ENCODE results near the gene TRIO.
A peak's percentile ranks its signal among the peaks of the same experiment; 100 is the strongest.

The TRIO gene

GRCh38 chr5:14172149-14172795 is 29.1 kb downstream of the TRIO start:
- H4K20me1 ChIP-seq (ENCODE audit: insufficient read depth, low read length) = no peaks in the 10 kb centered on the region
- H3K36me3 ChIP-seq (ENCODE audit: insufficient read depth, low read length) = no peaks in the 10 kb centered on the region
- no peaks in the 10 kb centered on the region for H3K9me3 ChIP-seq (ENCODE audit: insufficient read depth, low read length, severe bottlenecking)
- H3K27me3 ChIP-seq (ENCODE audit: insufficient read depth, low read length, poor library complexity) = peaks cover 3% of the 10 kb centered on the region
- H3K4me1 ChIP-seq (ENCODE audit: insufficient read depth, low read length) = no peaks in the 10 kb centered on the region
- no peak overlapping the region for H3K9ac ChIP-seq (ENCODE audit: low read depth, low read length)
- no peaks in the 10 kb centered on the region for H3K79me2 ChIP-seq (ENCODE audit: insufficient read depth, low read length)
- no peak overlapping the region for H3K4me2 ChIP-seq (ENCODE audit: insufficient read depth, low read length)
- no peak overlapping the region for H2AFZ ChIP-seq (ENCODE audit: low read depth, low read length)
- ATAC-seq (ENCODE audit: insufficient read depth, low read depth) (no peak), DNase-seq (no peak)
- no peak for TF ChIP-seq EZH2 (IDR thresholded peaks at IDR 0.05; ENCODE audit: borderline replicate concordance, low read depth, low read length, severe bottlenecking)
- no peak overlapping the region for H3K4me3 ChIP-seq (ENCODE audit: low read depth in 1 of 2, low read length in 2 of 2)
- no peak overlapping the region for H3K27ac ChIP-seq (ENCODE audit: low read length)

DNA sequence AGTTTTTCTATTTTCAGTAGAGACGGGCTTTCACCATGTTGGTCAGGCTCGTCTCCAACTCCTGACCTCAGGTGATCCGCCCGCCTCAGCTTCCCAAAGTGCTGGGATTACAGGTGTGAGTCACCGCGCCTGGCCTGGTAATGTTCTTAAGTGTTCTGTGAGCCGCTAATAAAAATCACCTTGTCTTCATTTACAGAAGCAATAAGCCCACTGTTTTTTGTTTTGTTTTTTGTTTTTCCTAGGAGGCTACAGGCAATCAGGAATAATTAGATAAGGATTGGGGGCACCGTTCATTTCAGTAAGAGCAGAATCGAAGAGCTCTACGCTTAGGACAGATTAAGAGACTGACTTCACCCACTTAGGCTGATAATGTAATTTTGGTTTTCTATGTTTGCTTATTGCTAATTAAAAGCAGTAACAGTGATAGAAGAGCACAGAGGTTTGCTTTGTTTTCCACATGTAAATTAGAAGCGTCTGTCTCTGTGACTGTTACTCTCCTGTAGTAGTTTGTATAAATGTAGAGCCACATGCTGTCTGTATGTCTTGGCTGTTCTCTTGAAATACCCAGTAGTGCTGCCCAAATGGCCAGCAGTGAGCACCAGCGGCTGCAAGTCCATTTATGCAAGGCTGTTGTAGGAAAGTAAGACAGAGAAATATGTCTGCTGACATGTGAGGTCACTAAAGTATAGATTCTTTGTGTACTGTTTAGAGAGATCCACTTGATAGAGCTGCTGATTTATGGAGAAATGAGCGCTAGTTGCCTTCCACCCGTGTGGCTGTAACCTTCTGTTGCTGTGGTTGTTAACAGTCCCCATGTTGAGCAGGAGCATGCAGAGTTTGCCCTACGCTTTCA is 30.5 kb downstream of the TRIO start:
- Histone ChIP-seq H3K27me3 (ENCODE audit: insufficient read depth, low read length, poor library complexity) (peaks cover 3% of the 10 kb centered on the region), H4K20me1 (ENCODE audit: insufficient read depth, low read length) (no peaks in the 10 kb centered on the region)

GRCh38 chr5:14174230-14174636 is 31.1 kb downstream of the TRIO start:
- Histone ChIP-seq H4K20me1 (ENCODE audit: insufficient read depth, low read length) (no peaks in the 10 kb centered on the region), H3K4me3 (ENCODE audit: low read depth in 1 of 2, low read length in 2 of 2) (no peak overlapping the region), H3K9me3 (ENCODE audit: insufficient read depth, low read length, severe bottlenecking) (no peaks in the 10 kb centered on the region), H2AFZ (ENCODE audit: low read depth, low read length) (no peak overlapping the region), H3K9ac (ENCODE audit: low read depth, low read length) (no peak overlapping the region), H3K27ac (ENCODE audit: low read length) (no peak overlapping the region), H3K79me2 (ENCODE audit: insufficient read depth, low read length) (no peaks in the 10 kb centered on the region), H3K36me3 (ENCODE audit: insufficient read depth, low read length) (no peaks in the 10 kb centered on the region), H3K4me1 (ENCODE audit: insufficient read depth, low read length) (no peaks in the 10 kb centered on the region), H3K27me3 (ENCODE audit: insufficient read depth, low read length, poor library complexity) (peaks cover 3% of the 10 kb centered on the region), H3K4me2 (ENCODE audit: insufficient read depth, low read length) (0 out of 2 replicates have a peak overlapping the region, but pooled peaks have one; percentile 26)
- no peak for DNase-seq
- ATAC-seq (ENCODE audit: insufficient read depth, low read depth) = no peak
- TF ChIP-seq EZH2 (IDR thresholded peaks at IDR 0.05; ENCODE audit: borderline replicate concordance, low read depth, low read length, severe bottlenecking) = no peak
- TF ChIP-seq, protein P1, sequence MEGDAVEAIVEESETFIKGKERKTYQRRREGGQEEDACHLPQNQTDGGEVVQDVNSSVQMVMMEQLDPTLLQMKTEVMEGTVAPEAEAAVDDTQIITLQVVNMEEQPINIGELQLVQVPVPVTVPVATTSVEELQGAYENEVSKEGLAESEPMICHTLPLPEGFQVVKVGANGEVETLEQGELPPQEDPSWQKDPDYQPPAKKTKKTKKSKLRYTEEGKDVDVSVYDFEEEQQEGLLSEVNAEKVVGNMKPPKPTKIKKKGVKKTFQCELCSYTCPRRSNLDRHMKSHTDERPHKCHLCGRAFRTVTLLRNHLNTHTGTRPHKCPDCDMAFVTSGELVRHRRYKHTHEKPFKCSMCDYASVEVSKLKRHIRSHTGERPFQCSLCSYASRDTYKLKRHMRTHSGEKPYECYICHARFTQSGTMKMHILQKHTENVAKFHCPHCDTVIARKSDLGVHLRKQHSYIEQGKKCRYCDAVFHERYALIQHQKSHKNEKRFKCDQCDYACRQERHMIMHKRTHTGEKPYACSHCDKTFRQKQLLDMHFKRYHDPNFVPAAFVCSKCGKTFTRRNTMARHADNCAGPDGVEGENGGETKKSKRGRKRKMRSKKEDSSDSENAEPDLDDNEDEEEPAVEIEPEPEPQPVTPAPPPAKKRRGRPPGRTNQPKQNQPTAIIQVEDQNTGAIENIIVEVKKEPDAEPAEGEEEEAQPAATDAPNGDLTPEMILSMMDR (IDR thresholded peaks at IDR 0.05; ENCODE audit: borderline replicate concordance, extremely low read depth, low read length, poor library complexity, severe bottlenecking) = no peak

More for the DNA sequence above, 30.5 kb downstream of the TRIO start:
- H3K9me3 ChIP-seq (ENCODE audit: insufficient read depth, low read length, severe bottlenecking) = no peaks in the 10 kb centered on the region
- no peak overlapping the region for H3K9ac ChIP-seq (ENCODE audit: low read depth, low read length)
- H3K4me1 ChIP-seq (ENCODE audit: insufficient read depth, low read length) = no peaks in the 10 kb centered on the region
- DNase-seq (no peak), ATAC-seq (ENCODE audit: insufficient read depth, low read depth) (no peak)
- TF ChIP-seq, protein P1 (IDR thresholded peaks at IDR 0.05; ENCODE audit: borderline replicate concordance, extremely low read depth, low read length, poor library complexity, severe bottlenecking) = no peak
- TF ChIP-seq EZH2 (IDR thresholded peaks at IDR 0.05; ENCODE audit: borderline replicate concordance, low read depth, low read length, severe bottlenecking) = no peak
- no peak overlapping the region for H2AFZ ChIP-seq (ENCODE audit: low read depth, low read length)
- H3K36me3 ChIP-seq (ENCODE audit: insufficient read depth, low read length) = no peaks in the 10 kb centered on the region
- 0 out of 2 replicates have a peak overlapping the region, but pooled peaks have one; percentile 26 for H3K4me2 ChIP-seq (ENCODE audit: insufficient read depth, low read length)
- H3K79me2 ChIP-seq (ENCODE audit: insufficient read depth, low read length) = no peaks in the 10 kb centered on the region
- H3K27ac ChIP-seq (ENCODE audit: low read length) = no peak overlapping the region
- H3K4me3 ChIP-seq (ENCODE audit: low read depth in 1 of 2, low read length in 2 of 2) = no peak overlapping the region

DNA sequence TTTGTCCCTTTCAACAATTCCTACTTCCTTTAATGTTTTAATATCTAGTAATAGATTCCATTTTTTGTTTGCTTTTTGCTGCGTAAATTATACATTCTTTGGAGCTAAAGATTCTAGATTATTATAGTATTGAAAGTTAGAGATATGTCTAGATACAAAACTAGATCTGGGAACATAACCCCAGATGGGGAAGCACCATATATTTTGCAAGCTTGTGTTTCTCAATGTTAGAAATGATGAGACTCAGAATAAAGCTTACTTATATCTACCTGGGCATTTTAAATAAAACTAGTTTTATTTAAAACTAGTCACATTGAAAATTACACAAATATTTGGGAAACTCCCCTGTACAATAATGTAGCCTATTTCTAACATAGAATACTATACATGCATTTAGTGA is 32.2 kb downstream of the TRIO start:
- Histone ChIP-seq H3K9ac (ENCODE audit: low read depth, low read length) (no peak overlapping the region), H3K36me3 (ENCODE audit: insufficient read depth, low read length) (no peaks in the 10 kb centered on the region), H3K27ac (ENCODE audit: low read length) (no peak overlapping the region), H2AFZ (ENCODE audit: low read depth, low read length) (no peak overlapping the region), H3K27me3 (ENCODE audit: insufficient read depth, low read length, poor library complexity) (peaks cover 3% of the 10 kb centered on the region), H3K4me3 (ENCODE audit: low read depth in 1 of 2, low read length in 2 of 2) (no peak overlapping the region), H3K4me2 (ENCODE audit: insufficient read depth, low read length) (no peak overlapping the region), H4K20me1 (ENCODE audit: insufficient read depth, low read length) (no peaks in the 10 kb centered on the region), H3K79me2 (ENCODE audit: insufficient read depth, low read length) (no peaks in the 10 kb centered on the region), H3K9me3 (ENCODE audit: insufficient read depth, low read length, severe bottlenecking) (no peaks in the 10 kb centered on the region), H3K4me1 (ENCODE audit: insufficient read depth, low read length) (no peaks in the 10 kb centered on the region)
- TF ChIP-seq, protein P1 (IDR thresholded peaks at IDR 0.05; ENCODE audit: borderline replicate concordance, extremely low read depth, low read length, poor library complexity, severe bottlenecking) = no peak
- no peak for TF ChIP-seq EZH2 (IDR thresholded peaks at IDR 0.05; ENCODE audit: borderline replicate concordance, low read depth, low read length, severe bottlenecking)
- no peak for DNase-seq
- no peak for ATAC-seq (ENCODE audit: insufficient read depth, low read depth)
